GM12865 (cell line): Measurements from ENCODE around the gene SLC12A8.

Experiments used
- DNase-seq: peaks from one replicate; pipeline ENCODE4 v3.0.0; 2010; ENCODE audit warnings: low read depth
- H3K4me3 ChIP-seq: 2 replicates; pipeline ENCODE4 v1.5.1; 2011; ENCODE audit warnings: mild to moderate bottlenecking, low read depth, low read length, control low read depth
- CTCF ChIP-seq: IDR thresholded peaks from 2 replicates; pipeline ENCODE4 v1.5.1; 2011; ENCODE audit warnings: low read length, control low read depth, low read depth, inconsistent platforms; ENCODE audit not compliant: insufficient read depth; ENCODE audit errors: missing control alignments

Gene SLC12A8

DNA sequence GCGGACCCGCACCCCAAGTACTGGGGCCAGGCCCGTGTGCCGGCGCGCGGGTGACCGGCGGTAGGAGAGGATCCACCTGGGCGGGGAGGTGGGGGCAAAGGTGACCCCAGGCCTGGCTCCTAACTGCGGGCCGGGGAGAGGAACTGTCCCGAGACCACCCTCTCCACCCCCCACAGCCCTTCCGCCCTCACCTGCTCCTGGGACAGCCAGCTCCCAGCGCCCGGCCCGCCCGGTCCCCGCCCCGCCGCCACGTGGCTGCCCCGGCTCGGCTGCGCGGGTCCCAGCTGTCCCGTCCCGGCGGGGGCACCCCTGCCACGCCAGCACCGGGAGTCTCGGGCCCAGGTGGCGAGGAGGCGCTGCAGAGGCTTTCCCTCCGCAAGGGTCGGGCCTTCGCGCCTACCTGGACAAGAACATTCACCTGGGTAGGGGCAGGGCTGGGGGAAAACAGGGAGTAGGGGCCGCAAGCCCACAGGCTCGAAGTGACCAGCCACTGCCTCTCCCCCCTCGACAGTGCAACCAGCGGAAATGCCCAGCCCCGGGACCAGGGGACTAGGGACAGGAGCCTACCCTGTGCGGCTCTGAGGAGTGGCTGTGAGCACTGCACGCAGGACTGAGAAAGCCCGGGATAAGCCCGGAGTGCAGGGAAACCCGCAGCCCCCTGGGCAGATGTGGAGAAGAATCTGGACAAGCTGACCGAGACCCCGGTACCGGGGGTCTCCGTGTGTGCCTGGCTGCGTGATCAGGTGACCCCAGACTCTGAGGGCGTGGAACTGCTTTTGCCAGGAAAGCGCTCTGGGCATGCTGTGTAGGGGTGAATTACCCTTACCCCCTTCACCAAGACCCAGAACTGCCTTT, at the start of gene SLC12A8:
Gene SLC12A8 (minus strand): TSS at position 240 of the 855 bp plus-strand sequence. CDS start 1,399 bp downstream, outside the sequence.
- peak within 1 kb of the TSS; percentile 56 for H3K4me3 ChIP-seq
- DNase-seq = no peak

DNA sequence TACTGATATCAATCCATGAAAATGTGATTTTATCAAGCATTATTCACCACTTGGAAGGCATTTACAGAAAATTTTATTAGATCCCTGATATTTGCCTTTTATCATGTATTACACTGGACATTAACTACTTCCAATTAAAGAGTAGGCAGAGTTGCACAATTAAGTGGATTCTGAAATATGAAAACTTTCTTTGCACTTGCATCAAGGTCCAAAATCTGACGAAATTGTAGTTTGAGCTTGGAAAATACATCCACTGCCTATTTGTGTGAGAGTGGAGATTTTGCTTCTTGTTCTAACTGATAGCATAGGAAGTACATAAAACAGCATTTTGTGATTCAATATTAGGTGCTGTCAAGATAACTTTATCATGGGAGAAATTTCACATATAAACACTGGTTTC, 49.6 kb upstream of the SLC12A8 start:
- no peak overlapping the region for H3K4me3 ChIP-seq
- TF ChIP-seq CTCF = no peak
- no peak for DNase-seq

More for the DNA sequence above, at the start of gene SLC12A8:
- TF ChIP-seq CTCF = no peak

DNA sequence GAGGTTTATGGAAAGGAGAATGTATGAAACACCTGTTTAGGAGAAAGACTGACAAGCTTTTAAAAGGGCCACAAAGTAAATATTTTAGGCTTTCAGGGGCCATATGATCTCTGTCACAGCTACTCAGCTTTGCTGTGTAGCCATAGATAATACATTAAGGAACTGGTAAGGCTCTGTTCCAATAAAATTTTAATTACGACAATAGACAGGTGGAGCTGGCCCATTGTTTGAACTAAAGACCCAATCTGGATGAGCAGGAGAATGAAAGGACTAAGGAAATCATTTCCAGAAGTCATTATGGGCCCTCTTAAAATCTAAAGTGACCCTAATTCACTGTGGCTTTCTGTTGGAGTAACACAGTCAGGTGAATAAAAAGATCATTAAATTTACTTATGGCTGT, 48.5 kb upstream of the SLC12A8 start:
- H3K4me3 ChIP-seq = no peak overlapping the region
- DNase-seq = no peak
- TF ChIP-seq CTCF = no peak

DNA sequence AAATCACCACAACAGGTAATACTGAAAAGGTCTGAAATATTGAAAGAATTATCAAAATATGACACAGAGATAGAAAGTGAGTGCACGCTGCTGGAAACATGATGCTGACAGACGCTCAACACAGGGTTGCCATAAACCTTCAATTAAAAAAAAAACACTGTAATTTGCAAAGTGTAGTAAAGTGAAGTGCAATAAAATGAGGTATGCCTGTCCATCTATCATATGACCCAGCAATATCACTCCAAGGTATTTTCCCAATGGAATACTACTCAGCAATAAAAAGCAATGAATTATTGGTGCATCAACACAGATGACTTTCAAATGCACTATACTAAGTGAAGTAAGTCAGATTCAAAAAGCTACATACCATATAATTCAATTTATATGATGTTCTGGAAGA, 47.6 kb upstream of the SLC12A8 start:
- TF ChIP-seq CTCF = no peak
- no peak overlapping the region for H3K4me3 ChIP-seq
- no peak for DNase-seq

GRCh38 chr3:125257536-125257935, 45.0 kb upstream of the SLC12A8 start:
- TF ChIP-seq CTCF = no peak
- no peak for DNase-seq
- H3K4me3 ChIP-seq = no peak overlapping the region

DNA sequence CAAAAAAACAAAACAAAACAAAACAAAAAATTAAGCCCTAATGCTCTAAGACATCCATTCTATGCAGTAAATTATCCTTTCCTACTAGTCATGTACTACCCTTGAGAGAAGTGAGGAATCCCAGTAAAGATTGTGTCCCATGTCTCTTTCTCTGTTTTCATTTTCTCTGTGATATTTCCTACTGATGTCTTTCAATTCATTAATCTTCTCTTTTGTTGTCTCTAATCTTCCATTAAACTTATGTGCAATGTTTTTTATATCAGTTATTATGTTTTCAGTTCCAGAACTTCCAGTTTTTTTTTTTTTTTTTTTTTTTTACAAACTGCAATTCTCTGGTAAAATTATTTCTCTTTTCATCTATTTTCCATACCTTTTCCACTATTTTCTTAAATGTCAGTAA, 44.1 kb upstream of the SLC12A8 start:
- no peak for TF ChIP-seq CTCF
- H3K4me3 ChIP-seq = no peak overlapping the region
- no peak for DNase-seq

DNA sequence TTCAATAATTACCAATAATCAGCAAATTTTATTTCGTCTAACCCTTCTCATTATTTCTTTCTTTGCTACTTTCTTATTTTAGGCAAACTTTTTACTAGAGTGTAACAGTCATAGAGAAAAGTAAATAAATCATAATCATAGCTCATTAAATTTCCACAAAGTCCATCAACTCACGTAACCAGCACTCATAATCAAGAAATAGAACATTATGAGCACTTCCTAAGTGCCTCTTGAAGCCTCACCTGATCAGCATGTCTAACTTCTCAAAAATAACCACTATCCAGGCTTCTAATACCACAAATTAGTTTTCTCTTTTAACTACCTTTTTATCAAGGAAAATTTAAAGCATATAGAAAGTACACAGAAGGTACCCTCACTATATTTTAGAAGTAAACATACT, 38.4 kb upstream of the SLC12A8 start:
- no peak for DNase-seq
- H3K4me3 ChIP-seq = no peak overlapping the region
- no peak for TF ChIP-seq CTCF
